Measurements from ENCODE around the gene SGMS1.

Gene SGMS1

GRCh38 chr10:50392966-50393718 lies 230.6 kb downstream of the SGMS1 start:
- FAIRE-seq (no peak), DNase-seq (ENCODE audit: insufficient read length, low spot score) (no peak)
- TF ChIP-seq PAX5 (IDR thresholded peaks at IDR 0.05; ENCODE audit: insufficient read depth, low read length, severe bottlenecking) (no peak), POLR2AphosphoS5 (IDR thresholded peaks at IDR 0.05; ENCODE audit: low read depth, low read length) (no peak), TAF1 (IDR thresholded peaks at IDR 0.05; ENCODE audit: low read depth, low read length) (no peak), SPI1 (IDR thresholded peaks at IDR 0.05; ENCODE audit: low read depth, low read length) (no peak), POU2F2 (IDR thresholded peaks at IDR 0.05; ENCODE audit: low read depth, low read length) (no peak), POLR2A (IDR thresholded peaks at IDR 0.05; ENCODE audit: low read depth, low read length) (no peak)

DNA sequence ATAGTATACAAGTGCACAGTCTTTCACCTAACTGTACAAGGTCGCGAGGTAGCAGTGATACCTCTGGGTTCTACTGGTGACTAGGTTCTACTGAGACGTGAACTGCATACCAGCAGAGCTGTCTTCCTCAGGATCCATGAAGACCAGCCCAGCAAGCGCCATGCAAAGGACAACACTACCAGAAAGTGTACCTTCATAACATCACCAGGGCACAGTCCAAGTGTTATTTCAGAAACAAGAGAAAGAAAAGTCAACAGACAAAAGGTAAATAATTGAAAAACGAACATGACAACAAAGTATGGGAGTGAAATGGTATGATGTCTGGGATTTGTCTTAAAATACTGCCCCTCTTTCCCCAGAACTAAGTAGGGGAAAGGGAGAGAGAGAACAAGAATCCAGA lies 231.3 kb downstream of the SGMS1 start:
- no peak for DNase-seq (ENCODE audit: insufficient read length, low spot score)
- TF ChIP-seq SPI1 (IDR thresholded peaks at IDR 0.05; ENCODE audit: low read depth, low read length) (no peak), POLR2A (IDR thresholded peaks at IDR 0.05; ENCODE audit: low read depth, low read length) (no peak), TAF1 (IDR thresholded peaks at IDR 0.05; ENCODE audit: low read depth, low read length) (no peak), POU2F2 (IDR thresholded peaks at IDR 0.05; ENCODE audit: low read depth, low read length) (no peak), PAX5 (IDR thresholded peaks at IDR 0.05; ENCODE audit: insufficient read depth, low read length, severe bottlenecking) (no peak), POLR2AphosphoS5 (IDR thresholded peaks at IDR 0.05; ENCODE audit: low read depth, low read length) (no peak)
- FAIRE-seq: no peak

GRCh38 chr10:50390302-50390701 lies 233.5 kb downstream of the SGMS1 start:
- TF ChIP-seq POLR2A (IDR thresholded peaks at IDR 0.05; ENCODE audit: low read depth, low read length) (no peak), TAF1 (IDR thresholded peaks at IDR 0.05; ENCODE audit: low read depth, low read length) (no peak), PAX5 (IDR thresholded peaks at IDR 0.05; ENCODE audit: insufficient read depth, low read length, severe bottlenecking) (no peak), POU2F2 (IDR thresholded peaks at IDR 0.05; ENCODE audit: low read depth, low read length) (no peak), SPI1 (IDR thresholded peaks at IDR 0.05; ENCODE audit: low read depth, low read length) (no peak), POLR2AphosphoS5 (IDR thresholded peaks at IDR 0.05; ENCODE audit: low read depth, low read length) (no peak)
- no peak for FAIRE-seq
- DNase-seq (ENCODE audit: insufficient read length, low spot score): no peak

DNA sequence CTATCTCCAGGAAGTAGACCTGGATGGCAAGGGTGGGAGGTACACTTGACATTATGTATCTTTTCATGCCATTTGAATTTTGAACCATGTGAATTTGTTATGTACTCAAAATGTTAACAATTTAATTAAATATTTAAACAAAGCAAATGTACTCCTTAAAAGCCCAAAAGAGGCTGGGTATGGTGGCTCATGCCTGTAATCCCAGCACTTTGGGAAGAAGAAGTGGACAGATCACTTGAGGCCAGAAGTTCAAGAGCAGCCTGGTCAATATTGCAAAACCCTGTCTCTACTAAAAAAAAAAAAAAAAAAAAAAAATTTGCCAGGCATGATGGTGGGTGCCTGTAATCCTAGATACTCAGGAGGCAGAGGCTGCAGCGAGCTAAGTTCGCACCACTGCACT lies 235.6 kb downstream of the SGMS1 start:
- FAIRE-seq: no peak
- no peak for DNase-seq (ENCODE audit: insufficient read length, low spot score)

DNA sequence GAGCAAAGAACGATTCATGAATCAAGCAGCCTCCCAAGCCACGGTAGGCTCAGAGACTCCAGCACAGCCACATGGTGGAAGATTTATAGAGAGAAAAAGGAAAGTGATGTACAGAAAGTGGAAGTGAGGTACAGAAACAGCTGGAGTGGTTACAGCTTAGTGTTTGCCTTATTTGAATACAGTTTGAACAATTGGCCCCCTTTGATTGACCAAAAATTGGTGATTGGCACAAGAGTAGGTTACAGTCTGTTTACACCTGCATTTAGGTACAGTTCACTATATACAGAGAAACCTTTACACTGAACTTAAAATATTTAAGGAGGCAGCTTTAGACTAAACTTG lies 236.1 kb downstream of the SGMS1 start:
- FAIRE-seq (peak; percentile 66), DNase-seq (ENCODE audit: insufficient read length, low spot score) (no peak)
- TF ChIP-seq SPI1 (IDR thresholded peaks at IDR 0.05; ENCODE audit: low read depth, low read length) (peak; percentile 43; the same call in 1 of the 2 replicates), POU2F2 (IDR thresholded peaks at IDR 0.05; ENCODE audit: low read depth, low read length) (no peak)

More for the DNA sequence above, 235.6 kb downstream of the SGMS1 start:
- TF ChIP-seq POLR2AphosphoS5 (IDR thresholded peaks at IDR 0.05; ENCODE audit: low read depth, low read length) (no peak), POLR2A (IDR thresholded peaks at IDR 0.05; ENCODE audit: low read depth, low read length) (no peak), PAX5 (IDR thresholded peaks at IDR 0.05; ENCODE audit: insufficient read depth, low read length, severe bottlenecking) (no peak), POU2F2 (IDR thresholded peaks at IDR 0.05; ENCODE audit: low read depth, low read length) (no peak), TAF1 (IDR thresholded peaks at IDR 0.05; ENCODE audit: low read depth, low read length) (no peak), SPI1 (IDR thresholded peaks at IDR 0.05; ENCODE audit: low read depth, low read length) (no peak)

DNA sequence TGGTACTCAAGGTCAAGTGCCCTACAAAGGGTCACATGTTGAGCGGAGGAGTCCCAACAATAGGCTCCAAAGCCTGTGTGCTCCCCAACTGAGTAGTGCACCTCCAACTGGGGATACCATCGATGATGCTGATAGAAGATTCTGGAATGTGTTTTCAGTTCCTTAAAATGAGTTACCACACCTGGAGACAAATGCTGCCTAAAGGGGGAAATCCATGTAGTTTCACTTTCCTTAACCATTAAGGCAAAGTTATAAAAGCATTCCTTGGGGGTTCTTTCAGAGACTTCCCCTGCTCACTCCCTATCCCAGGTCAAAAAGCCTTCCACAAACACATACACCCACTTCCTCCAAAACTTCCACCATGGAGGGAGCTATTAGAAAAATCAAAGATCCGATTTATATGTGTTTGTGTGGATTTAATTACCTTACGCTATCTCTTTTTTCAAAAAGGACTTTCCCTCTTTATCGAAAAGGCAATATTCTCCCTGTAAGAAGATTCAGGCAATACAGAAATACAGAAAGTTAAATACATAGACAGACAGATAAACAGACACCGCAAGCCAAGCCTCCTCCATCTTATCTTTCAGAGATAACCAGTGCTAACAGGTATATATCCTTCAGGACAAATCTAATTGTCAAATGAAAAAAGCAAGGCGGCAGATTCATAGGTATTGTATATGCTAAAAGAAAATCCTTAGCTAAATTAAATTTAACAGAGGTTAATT lies 236.6 kb downstream of the SGMS1 start:
- TF ChIP-seq SPI1 (IDR thresholded peaks at IDR 0.05; ENCODE audit: low read depth, low read length) (peak; percentile 75), POU2F2 (IDR thresholded peaks at IDR 0.05; ENCODE audit: low read depth, low read length) (no peak)
- DNase-seq (ENCODE audit: insufficient read length, low spot score) (no peak), FAIRE-seq (no peak)

DNA sequence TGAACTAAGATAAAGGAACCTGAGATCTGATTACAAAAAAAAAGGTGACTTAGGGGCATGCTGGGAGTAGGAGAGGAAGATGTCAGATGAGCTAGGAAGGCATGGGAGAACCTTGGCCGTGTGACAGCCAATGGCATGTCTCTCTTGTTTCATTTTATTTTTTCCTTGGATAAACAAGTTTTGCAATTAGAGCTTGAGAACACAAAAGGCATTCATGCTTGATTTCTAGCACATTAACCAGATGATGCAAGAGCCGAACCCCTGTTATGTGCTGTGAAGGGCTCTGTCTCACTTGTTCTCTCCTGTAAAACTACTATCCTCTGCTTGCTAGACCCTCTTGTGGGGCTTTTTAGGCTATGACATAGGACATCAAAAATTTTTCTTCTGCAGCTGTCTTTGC lies 238.1 kb downstream of the SGMS1 start:
- FAIRE-seq (no peak), DNase-seq (ENCODE audit: insufficient read length, low spot score) (no peak)
- TF ChIP-seq POLR2AphosphoS5 (IDR thresholded peaks at IDR 0.05; ENCODE audit: low read depth, low read length): no peak
- no peak for TF ChIP-seq POLR2A (IDR thresholded peaks at IDR 0.05; ENCODE audit: low read depth, low read length)
- no peak for TF ChIP-seq TAF1 (IDR thresholded peaks at IDR 0.05; ENCODE audit: low read depth, low read length)
- TF ChIP-seq PAX5 (IDR thresholded peaks at IDR 0.05; ENCODE audit: insufficient read depth, low read length, severe bottlenecking): no peak
- TF ChIP-seq POU2F2 (IDR thresholded peaks at IDR 0.05; ENCODE audit: low read depth, low read length): no peak
- no peak for TF ChIP-seq SPI1 (IDR thresholded peaks at IDR 0.05; ENCODE audit: low read depth, low read length)

GRCh38 chr10:50384898-50385297 lies 238.9 kb downstream of the SGMS1 start:
- FAIRE-seq (peak; percentile 23), DNase-seq (ENCODE audit: insufficient read length, low spot score) (no peak)
- TF ChIP-seq POLR2A (IDR thresholded peaks at IDR 0.05; ENCODE audit: low read depth, low read length): no peak
- no peak for TF ChIP-seq POLR2AphosphoS5 (IDR thresholded peaks at IDR 0.05; ENCODE audit: low read depth, low read length)
- no peak for TF ChIP-seq POU2F2 (IDR thresholded peaks at IDR 0.05; ENCODE audit: low read depth, low read length)
- no peak for TF ChIP-seq SPI1 (IDR thresholded peaks at IDR 0.05; ENCODE audit: low read depth, low read length)
- TF ChIP-seq TAF1 (IDR thresholded peaks at IDR 0.05; ENCODE audit: low read depth, low read length): no peak
- no peak for TF ChIP-seq PAX5 (IDR thresholded peaks at IDR 0.05; ENCODE audit: insufficient read depth, low read length, severe bottlenecking)

DNA sequence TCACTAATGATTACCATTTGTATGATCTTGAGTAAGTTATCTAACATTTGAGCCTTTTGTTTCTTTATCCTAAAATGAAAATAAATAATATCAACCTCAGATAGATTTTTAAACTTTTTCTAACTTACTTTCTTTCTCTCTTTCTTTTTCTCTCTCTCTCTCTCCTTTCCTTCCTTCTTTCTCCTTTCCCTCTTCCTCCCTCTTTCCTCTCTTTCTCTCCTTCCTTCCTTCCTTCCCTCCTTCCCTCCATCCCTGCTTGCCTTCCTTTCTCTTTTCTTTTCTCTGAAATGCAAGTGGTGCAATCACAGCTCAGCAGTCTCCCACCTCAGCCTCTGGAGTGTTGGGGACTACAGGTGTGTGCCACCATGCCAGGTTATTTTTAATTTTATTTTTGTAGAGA lies 239.5 kb downstream of the SGMS1 start:
- DNase-seq (ENCODE audit: insufficient read length, low spot score) (no peak), FAIRE-seq (no peak)
- TF ChIP-seq TAF1 (IDR thresholded peaks at IDR 0.05; ENCODE audit: low read depth, low read length) (no peak), POU2F2 (IDR thresholded peaks at IDR 0.05; ENCODE audit: low read depth, low read length) (no peak), SPI1 (IDR thresholded peaks at IDR 0.05; ENCODE audit: low read depth, low read length) (no peak)

DNA sequence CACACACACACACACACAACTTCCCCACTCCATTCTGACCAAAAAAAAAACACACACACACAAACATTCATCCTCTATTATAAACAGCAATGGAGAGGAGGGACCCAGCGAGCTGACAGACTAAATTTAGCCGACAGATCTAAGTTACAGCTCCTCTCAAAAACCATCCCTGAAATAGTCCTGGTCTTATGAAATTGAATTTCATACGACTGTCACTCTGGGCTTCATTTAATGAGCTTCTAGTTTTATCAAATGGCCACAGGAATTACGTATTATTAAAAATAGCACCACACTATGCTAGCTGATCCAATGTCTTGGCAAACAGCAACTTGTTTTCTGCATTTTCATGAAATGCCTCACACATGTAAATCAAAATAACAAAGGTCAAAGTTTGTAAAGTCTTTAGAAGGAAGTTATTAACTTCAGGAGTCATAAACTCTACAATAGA lies 241.2 kb downstream of the SGMS1 start:
- no peak for FAIRE-seq
- no peak for DNase-seq (ENCODE audit: insufficient read length, low spot score)
- TF ChIP-seq SPI1 (IDR thresholded peaks at IDR 0.05; ENCODE audit: low read depth, low read length) (no peak), POU2F2 (IDR thresholded peaks at IDR 0.05; ENCODE audit: low read depth, low read length) (no peak), TAF1 (IDR thresholded peaks at IDR 0.05; ENCODE audit: low read depth, low read length) (no peak), PAX5 (IDR thresholded peaks at IDR 0.05; ENCODE audit: insufficient read depth, low read length, severe bottlenecking) (no peak), POLR2AphosphoS5 (IDR thresholded peaks at IDR 0.05; ENCODE audit: low read depth, low read length) (no peak), POLR2A (IDR thresholded peaks at IDR 0.05; ENCODE audit: low read depth, low read length) (no peak)

Measured in GM12891 (cell line).